GM23248 (cell line): Measurements from ENCODE around the gene OR1S1. TPM values are rescaled to one million over a fixed set of nuclear protein-coding genes. Genes with fewer than 3 reads are reported as not detected.

Source experiments
- DNase-seq: peaks from one replicate; pipeline ENCODE4 v3.0.0-alpha.2; 2015
- H2AFZ ChIP-seq: fragments of 200-600 bp; sonication (generic); 2 replicates; pipeline ENCODE4 v1.6.1; 2016; ENCODE audit warnings: antibody characterized with exemption
- H3F3A ChIP-seq: fragments of 200-600 bp; sonication (generic); 2 replicates; pipeline ENCODE4 v1.6.1; 2016; ENCODE audit warnings: mild to moderate bottlenecking, antibody characterized with exemption, mixed run types; ENCODE audit not compliant: insufficient read depth
- H3K27ac ChIP-seq: fragments of 200-600 bp; sonication (generic); 2 replicates; pipeline ENCODE4 v1.5.1; 2016; ENCODE audit warnings: mild to moderate bottlenecking
- H3K27me3 ChIP-seq: fragments of 200-600 bp; sonication (generic); replicated peaks from 2 replicates; pipeline ENCODE4 v1.6.1; 2016; ENCODE audit warnings: mild to moderate bottlenecking; ENCODE audit not compliant: insufficient read depth
- H3K36me3 ChIP-seq: fragments of 200-600 bp; sonication (generic); 2 replicates; pipeline ENCODE4 v1.6.1; 2016; ENCODE audit warnings: low read depth, mild to moderate bottlenecking
- H3K4me1 ChIP-seq: fragments of 200-600 bp; sonication (generic); 2 replicates; pipeline ENCODE4 v1.6.1; 2016; ENCODE audit warnings: mild to moderate bottlenecking; ENCODE audit not compliant: insufficient read depth
- H3K4me2 ChIP-seq: fragments of 200-600 bp; sonication (generic); one replicate; pipeline ENCODE4 v1.6.1; 2016; ENCODE audit warnings: mild to moderate bottlenecking; ENCODE audit not compliant: unreplicated experiment
- H3K4me3 ChIP-seq: fragments of 200-600 bp; sonication (generic); 2 replicates; pipeline ENCODE4 v1.5.1; 2016; ENCODE audit warnings: mild to moderate bottlenecking
- H3K79me2 ChIP-seq: fragments of 200-600 bp; sonication (generic); 2 replicates; pipeline ENCODE4 v1.6.1; 2016; ENCODE audit warnings: mild to moderate bottlenecking; ENCODE audit not compliant: insufficient read depth
- H3K9ac ChIP-seq: fragments of 200-600 bp; sonication (generic); 2 replicates; pipeline ENCODE4 v1.6.1; 2016; ENCODE audit warnings: mild to moderate bottlenecking
- H3K9me2 ChIP-seq: fragments of 200-600 bp; sonication (generic); 2 replicates; pipeline ENCODE4 v1.6.1; 2016; ENCODE audit warnings: mixed run types, mild to moderate bottlenecking, moderate library complexity; ENCODE audit not compliant: insufficient read depth
- H3K9me3 ChIP-seq: fragments of 200-600 bp; sonication (generic); one replicate; pipeline ENCODE4 v1.6.1; 2017; ENCODE audit warnings: low read depth
- H4K20me1 ChIP-seq: fragments of 200-600 bp; sonication (generic); 2 replicates; pipeline ENCODE4 v1.6.0; 2016; ENCODE audit not compliant: insufficient read depth
- EZH2 ChIP-seq: fragments of 200-600 bp; sonication (generic); IDR thresholded peaks from 2 replicates; pipeline ENCODE4 v1.6.1; 2018; ENCODE audit warnings: antibody characterized with exemption, mild to moderate bottlenecking; ENCODE audit not compliant: insufficient read depth, poor library complexity, severe bottlenecking
- EZH2phosphoT487 ChIP-seq: fragments of 200-600 bp; sonication (generic); IDR thresholded peaks from 2 replicates; pipeline ENCODE4 v1.6.1; 2018; ENCODE audit warnings: antibody characterized with exemption, moderate library complexity, mild to moderate bottlenecking, low read depth; ENCODE audit not compliant: insufficient read depth
- WGBS, 2 experiments: methylation state at CpG; one replicate each; pipeline ENCODE4 v1.1.6; 2015 to 2017; ENCODE audit warnings: low lambda C conversion rate in 2 of 2, low coverage in 1 of 2; ENCODE audit errors: missing lambda C conversion rate in 2 of 2; 5-methylcytosine and 5-hydroxymethylcytosine counted together
- in situ Hi-C: fragments of 300-500 bp; cut with MboI; formaldehyde crosslinking; loops from 2 replicates; pipeline ENCODE4 v1.15.0; 2020
- polyA plus RNA-seq: library from polyadenylated mRNA; unstranded; fragments of >200 nt; fragmentation: Nextera tagmentation; extraction: Ambion mirVana; gene quantifications from 2 replicates; pipeline ENCODE4 v1.2.1, GENCODE V29; 2016
- total RNA-seq: library from RNA; depleted of rRNA; stranded (reverse); fragments of >200 nt; shearing (Covaris generic); gene quantifications from 2 replicates; pipeline ENCODE4 v1.2.3, GENCODE V29; 2014

The OR1S1 gene
- total and polyA plus RNA-seq, 2 experiments from 2014 or later = not detected

DNA sequence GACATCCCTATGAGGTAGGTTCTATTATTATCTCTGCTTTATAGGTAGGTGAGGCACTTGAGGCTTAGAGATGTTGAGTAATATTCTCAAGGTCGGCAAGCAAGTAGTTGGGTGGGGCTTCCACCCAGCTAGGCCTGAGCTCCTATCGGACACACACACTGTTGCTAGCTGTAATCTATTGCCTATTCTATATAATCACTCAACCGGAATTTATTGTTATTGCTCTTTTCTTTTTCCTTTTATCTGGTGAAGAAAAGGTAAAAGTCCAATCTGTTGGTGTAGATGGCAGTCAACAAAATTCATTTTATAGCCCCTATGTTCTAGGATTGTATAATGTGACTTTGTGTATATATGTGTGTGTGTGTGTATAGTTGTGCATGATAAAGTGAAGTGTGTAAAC lies 20.3 kb upstream of the OR1S1 start:
- Histone ChIP-seq H3F3A (no peaks in the 10 kb centered on the region), H3K9ac (no peak overlapping the region), H3K27ac (no peak overlapping the region), H3K79me2 (no peaks in the 10 kb centered on the region), H3K4me3 (no peak overlapping the region), H3K4me1 (no peaks in the 10 kb centered on the region), H3K36me3 (no peaks in the 10 kb centered on the region), H3K4me2 (no peak overlapping the region), H3K9me2 (no peaks in the 10 kb centered on the region), H2AFZ (no peak overlapping the region), H4K20me1 (no peaks in the 10 kb centered on the region), H3K9me3 (no peaks in the 10 kb centered on the region), H3K27me3 (no peaks in the 10 kb centered on the region)
- TF ChIP-seq EZH2phosphoT487 = no peak
- TF ChIP-seq EZH2 = no peak
- 19 to 26% methylated on average over 3 of the region's 3 CpGs for WGBS, 2 experiments
- DNase-seq = no peak
- in situ Hi-C loops = no loop called here

GRCh38 chr11:58193391-58193790 lies 19.1 kb upstream of the OR1S1 start:
- no peak overlapping the region for H3K4me2 ChIP-seq
- no peaks in the 10 kb centered on the region for H3K9me2 ChIP-seq
- H3K4me1 ChIP-seq = no peaks in the 10 kb centered on the region
- no peak overlapping the region for H2AFZ ChIP-seq
- no peak for DNase-seq
- no peak overlapping the region for H3K9ac ChIP-seq
- no peaks in the 10 kb centered on the region for H3K27me3 ChIP-seq
- no peak overlapping the region for H3K27ac ChIP-seq
- H3K4me3 ChIP-seq = no peak overlapping the region
- in situ Hi-C loops = no loop called here
- H3K9me3 ChIP-seq = peaks cover 2% of the 10 kb centered on the region
- no peaks in the 10 kb centered on the region for H3K36me3 ChIP-seq
- no peak for TF ChIP-seq EZH2
- TF ChIP-seq EZH2phosphoT487 = no peak
- no peaks in the 10 kb centered on the region for H3K79me2 ChIP-seq
- 0 out of 2 replicates have a peak, but pooled peaks cover 2% of the 10 kb centered on the region for H4K20me1 ChIP-seq
- no peaks in the 10 kb centered on the region for H3F3A ChIP-seq

- H3K9me3 ChIP-seq = peaks cover 2% of the 10 kb centered on the region
- DNase-seq = no peak
- no peaks in the 10 kb centered on the region for H3K4me1 ChIP-seq
- H3K36me3 ChIP-seq = no peaks in the 10 kb centered on the region
- TF ChIP-seq EZH2 (no peak), EZH2phosphoT487 (no peak)
- 18 to 41% methylated on average over 2 of the region's 2 CpGs for WGBS, 2 experiments
- H4K20me1 ChIP-seq = 0 out of 2 replicates have a peak, but pooled peaks cover 2% of the 10 kb centered on the region
- H3K9me2 ChIP-seq = no peaks in the 10 kb centered on the region
- H3K79me2 ChIP-seq = no peaks in the 10 kb centered on the region
- no peak overlapping the region for H3K9ac ChIP-seq
- H3K4me2 ChIP-seq = no peak overlapping the region
- no peak overlapping the region for H3K27ac ChIP-seq
- in situ Hi-C loops = no loop called here
- no peaks in the 10 kb centered on the region for H3F3A ChIP-seq
- H3K4me3 ChIP-seq = no peak overlapping the region
- no peaks in the 10 kb centered on the region for H3K27me3 ChIP-seq
- no peak overlapping the region for H2AFZ ChIP-seq
Measured at GRCh38 chr11:58195939-58196338, 16.6 kb upstream of the OR1S1 start.

GRCh38 chr11:58199271-58199670 lies 13.2 kb upstream of the OR1S1 start:
- in situ Hi-C loops = no loop called here
- DNase-seq = no peak
- TF ChIP-seq EZH2phosphoT487 (no peak), EZH2 (no peak)
- Histone ChIP-seq H2AFZ (no peak overlapping the region), H3K4me2 (no peak overlapping the region), H3K9me2 (no peaks in the 10 kb centered on the region), H3K36me3 (no peaks in the 10 kb centered on the region), H3K9me3 (peaks cover 2% of the 10 kb centered on the region), H3K27ac (no peak overlapping the region), H4K20me1 (0 out of 2 replicates have a peak, but pooled peaks cover 2% of the 10 kb centered on the region), H3K4me3 (no peak overlapping the region), H3K9ac (no peak overlapping the region), H3K79me2 (no peaks in the 10 kb centered on the region), H3F3A (no peaks in the 10 kb centered on the region), H3K27me3 (no peaks in the 10 kb centered on the region), H3K4me1 (no peaks in the 10 kb centered on the region)
- 3 to 17% methylated on average over 1 of the region's 1 CpG for WGBS, 2 experiments

- no peak for DNase-seq
- H3K4me2 ChIP-seq = no peak within 1 kb of the TSS
- no peaks in the 10 kb centered on the region for H3K27me3 ChIP-seq
- H3K79me2 ChIP-seq = no peaks in the 10 kb centered on the region
- H3K4me3 ChIP-seq = no peak within 1 kb of the TSS
- no peak within 1 kb of the TSS for H3K27ac ChIP-seq
- no peak for TF ChIP-seq EZH2phosphoT487
- no peak for TF ChIP-seq EZH2
- no peaks in the 10 kb centered on the region for H3F3A ChIP-seq
- no peaks in the 10 kb centered on the region for H3K36me3 ChIP-seq
- in situ Hi-C loops = no loop called here
- no peaks in the 10 kb centered on the region for H3K9me2 ChIP-seq
- no peaks in the 10 kb centered on the region for H4K20me1 ChIP-seq
- H2AFZ ChIP-seq = no peak within 1 kb of the TSS
- no peaks in the 10 kb centered on the region for H3K4me1 ChIP-seq
- H3K9me3 ChIP-seq = no peaks in the 10 kb centered on the region
- no peak within 1 kb of the TSS for H3K9ac ChIP-seq
Measured at GRCh38 chr11:58204042-58204441, 8.5 kb upstream of the OR1S1 start, which contains the start of gene OR1S2. Gene OR1S2, minus strand, starts transcription at chr11:58204142. Its CDS starts 0 bp downstream, at chr11:58204142.
